GM19025 (cell line): Measurements from ENCODE around the gene CFAP45.

Experiments used
- ATAC-seq: cut with Tn5 transposase; IDR thresholded peaks from one replicate; pipeline ENCODE4 v1.9.1; 2021; ENCODE audit warnings: mild to moderate bottlenecking, low read depth, moderate library complexity; ENCODE audit not compliant: unreplicated experiment

Gene CFAP45

GRCh38 chr1:159830722-159831121 is 69.2 kb downstream of the CFAP45 start:
- ATAC-seq = no peak

GRCh38 chr1:159829822-159830465 is 70.0 kb downstream of the CFAP45 start:
- no peak for ATAC-seq

- ATAC-seq = no peak
Observed at GRCh38 chr1:159829273-159829634, 70.7 kb downstream of the CFAP45 start.

- no peak for ATAC-seq
Observed at GRCh38 chr1:159828581-159829272, 71.2 kb downstream of the CFAP45 start.

- ATAC-seq = no peak
Observed at GRCh38 chr1:159828176-159828575, 71.8 kb downstream of the CFAP45 start.

- ATAC-seq = no peak
Observed at GRCh38 chr1:159827549-159827948, 72.4 kb downstream of the CFAP45 start.

- no peak for ATAC-seq
Observed at GRCh38 chr1:159827102-159827490, 72.9 kb downstream of the CFAP45 start.

GRCh38 chr1:159826441-159827101 is 73.4 kb downstream of the CFAP45 start, which contains the start of gene SLAMF8:
TSS of gene SLAMF8 (plus strand) at chr1:159826873. CDS start at chr1:159826899, 26 bp downstream.
- ATAC-seq = no peak

- no peak for ATAC-seq
Observed at GRCh38 chr1:159825564-159825963, 74.4 kb downstream of the CFAP45 start.

- no peak for ATAC-seq
Observed at GRCh38 chr1:159823406-159823805, 76.6 kb downstream of the CFAP45 start.
